ENCODE measurements around the gene C12orf75.
"Not testable (repeated sequence)": the region's sequence is repeated elsewhere in the genome, so short reads cannot be mapped to it uniquely, and the experiment has no call there.

C12orf75 gene

DNA sequence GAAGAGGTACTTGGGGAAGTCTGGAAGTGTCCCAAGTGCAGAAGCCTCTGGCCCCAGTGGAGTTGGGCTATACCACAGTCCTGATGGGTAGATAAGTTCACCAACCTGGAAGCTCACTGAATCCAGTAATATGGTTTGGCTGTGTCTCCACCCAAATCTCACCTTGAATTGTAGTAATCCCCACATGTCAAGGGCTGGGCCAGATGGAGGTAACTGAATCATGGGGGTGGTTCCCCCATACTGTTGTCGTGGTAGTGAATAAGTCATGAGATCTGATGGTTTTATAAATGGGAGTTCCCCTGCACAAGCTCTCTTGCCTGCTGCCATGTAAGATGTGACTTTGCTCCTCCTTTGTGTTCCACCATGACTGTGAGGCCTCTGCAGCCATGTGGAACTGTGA lies 11.1 kb downstream of the C12orf75 start:
- not testable (repeated sequence) for H3K4me3 ChIP-seq (ENCODE audit: low read length); H3K9ac ChIP-seq (ENCODE audit: low read length); H3K27me3 ChIP-seq (ENCODE audit: control insufficient read depth, insufficient read depth, low read length); H3K36me3 ChIP-seq (ENCODE audit: control insufficient read depth, low read depth, low read length); H3K9me3 ChIP-seq (ENCODE audit: control insufficient read depth, low read depth, low read length); H3K27ac ChIP-seq (ENCODE audit: low read length)
- peaks cover 11% of the 10 kb centered on the region for H3K4me1 ChIP-seq (ENCODE audit: control insufficient read depth, low read depth, low read length)

DNA sequence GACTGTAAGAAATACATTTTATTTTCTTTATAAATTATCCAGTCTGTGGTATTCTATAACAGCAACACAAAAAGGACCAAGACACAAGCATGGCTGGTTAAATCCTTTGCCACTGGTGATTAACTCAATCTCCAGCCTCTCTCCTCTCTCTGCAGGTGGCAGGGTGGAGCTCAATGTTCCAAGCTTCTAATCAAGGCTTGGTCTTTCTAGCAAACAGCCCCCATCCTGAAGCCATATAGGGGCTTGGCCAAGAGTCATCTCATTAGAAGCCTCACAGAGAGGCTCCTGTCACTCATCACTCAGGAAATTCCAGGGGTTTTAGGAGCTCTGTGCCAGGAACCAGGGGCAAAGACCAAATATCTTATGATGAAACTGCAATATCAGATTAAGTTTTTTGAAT lies 12.0 kb downstream of the C12orf75 start:
- H3K4me1 ChIP-seq (ENCODE audit: control insufficient read depth, low read depth, low read length) = peaks cover 11% of the 10 kb centered on the region
- no peak overlapping the region for H3K27ac ChIP-seq (ENCODE audit: low read length)
- H3K27me3 ChIP-seq (ENCODE audit: control insufficient read depth, insufficient read depth, low read length) = no peaks in the 10 kb centered on the region
- H3K4me3 ChIP-seq (ENCODE audit: low read length) = no peak overlapping the region
- H3K36me3 ChIP-seq (ENCODE audit: control insufficient read depth, low read depth, low read length) = no peaks in the 10 kb centered on the region
- H3K9ac ChIP-seq (ENCODE audit: low read length) = no peak overlapping the region
- H3K9me3 ChIP-seq (ENCODE audit: control insufficient read depth, low read depth, low read length) = peaks cover 4% of the 10 kb centered on the region

DNA sequence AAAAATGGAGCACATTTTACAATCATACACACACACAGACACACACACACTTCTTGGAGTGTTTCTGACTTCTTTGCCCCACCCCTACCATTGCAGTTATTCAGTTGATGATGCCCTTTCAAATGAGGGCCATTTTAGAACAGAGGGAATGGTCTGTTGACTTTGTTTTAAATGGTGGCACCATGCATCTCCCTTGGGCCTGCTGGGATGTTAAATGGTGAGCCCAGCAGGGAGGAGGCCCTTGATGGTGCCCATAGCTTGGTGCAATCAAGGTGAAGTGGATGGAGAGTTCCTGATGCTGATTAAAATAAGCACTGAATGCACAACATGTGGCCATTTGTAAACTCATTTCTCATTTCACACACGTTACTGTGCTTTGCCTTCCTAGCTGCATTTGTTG lies 13.3 kb downstream of the C12orf75 start:
- Histone ChIP-seq H3K4me3 (ENCODE audit: low read length) (no peak overlapping the region), H3K9me3 (ENCODE audit: control insufficient read depth, low read depth, low read length) (peaks cover 4% of the 10 kb centered on the region), H3K4me1 (ENCODE audit: control insufficient read depth, low read depth, low read length) (peaks cover 11% of the 10 kb centered on the region), H3K27me3 (ENCODE audit: control insufficient read depth, insufficient read depth, low read length) (no peaks in the 10 kb centered on the region), H3K36me3 (ENCODE audit: control insufficient read depth, low read depth, low read length) (no peaks in the 10 kb centered on the region), H3K27ac (ENCODE audit: low read length) (no peak overlapping the region), H3K9ac (ENCODE audit: low read length) (no peak overlapping the region)

DNA sequence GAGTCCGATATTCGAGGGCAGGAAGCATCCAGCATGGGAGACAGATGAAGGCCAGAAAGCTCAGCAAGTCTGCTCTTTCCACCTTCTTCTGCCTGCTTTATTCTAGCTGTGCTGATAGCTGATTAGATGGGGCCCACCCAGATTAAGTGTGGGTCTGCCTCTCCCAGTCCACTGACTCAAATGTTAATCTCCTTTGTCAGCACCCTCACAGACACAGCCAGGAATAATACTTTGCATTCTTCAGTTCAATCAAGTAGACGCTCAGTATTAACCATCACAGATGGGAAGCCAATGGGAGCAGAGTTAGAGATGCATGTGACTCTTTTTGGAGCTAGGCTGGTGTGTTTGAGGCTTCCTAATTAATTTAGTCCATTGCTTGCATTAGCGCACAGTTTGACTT lies 17.0 kb downstream of the C12orf75 start:
- no peak overlapping the region for H3K27ac ChIP-seq (ENCODE audit: low read length)
- H3K4me3 ChIP-seq (ENCODE audit: low read length) = no peak overlapping the region
- H3K9ac ChIP-seq (ENCODE audit: low read length) = no peak overlapping the region
- peaks cover 19% of the 10 kb centered on the region for H3K4me1 ChIP-seq (ENCODE audit: control insufficient read depth, low read depth, low read length)
- H3K27me3 ChIP-seq (ENCODE audit: control insufficient read depth, insufficient read depth, low read length) = no peaks in the 10 kb centered on the region
- no peaks in the 10 kb centered on the region for H3K36me3 ChIP-seq (ENCODE audit: control insufficient read depth, low read depth, low read length)
- no peaks in the 10 kb centered on the region for H3K9me3 ChIP-seq (ENCODE audit: control insufficient read depth, low read depth, low read length)

DNA sequence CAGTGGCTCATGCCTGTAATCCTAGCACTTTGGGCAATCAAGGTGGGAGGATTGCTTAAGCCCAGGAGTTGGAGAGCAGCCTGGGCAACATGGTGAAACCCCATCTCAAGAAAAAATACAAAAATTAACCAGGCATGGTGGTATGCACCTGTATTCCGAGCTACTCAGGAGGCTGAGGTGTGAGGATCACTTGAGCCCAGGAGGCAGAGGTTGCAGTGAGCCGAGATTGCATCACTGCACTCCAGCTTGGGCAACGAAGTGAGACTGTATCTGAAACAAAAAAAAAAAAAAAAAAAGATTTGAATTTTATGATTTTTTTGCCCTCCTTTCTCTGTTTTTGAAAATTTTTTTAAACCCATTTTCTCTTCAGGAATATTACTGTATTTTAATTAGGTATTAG lies 17.7 kb downstream of the C12orf75 start:
- Histone ChIP-seq H3K9me3 (ENCODE audit: control insufficient read depth, low read depth, low read length) (no peaks in the 10 kb centered on the region), H3K4me1 (ENCODE audit: control insufficient read depth, low read depth, low read length) (peaks cover 24% of the 10 kb centered on the region), H3K27me3 (ENCODE audit: control insufficient read depth, insufficient read depth, low read length) (no peaks in the 10 kb centered on the region), H3K4me3 (ENCODE audit: low read length) (no peak overlapping the region), H3K27ac (ENCODE audit: low read length) (no peak overlapping the region), H3K36me3 (ENCODE audit: control insufficient read depth, low read depth, low read length) (no peaks in the 10 kb centered on the region), H3K9ac (ENCODE audit: low read length) (no peak overlapping the region)

DNA sequence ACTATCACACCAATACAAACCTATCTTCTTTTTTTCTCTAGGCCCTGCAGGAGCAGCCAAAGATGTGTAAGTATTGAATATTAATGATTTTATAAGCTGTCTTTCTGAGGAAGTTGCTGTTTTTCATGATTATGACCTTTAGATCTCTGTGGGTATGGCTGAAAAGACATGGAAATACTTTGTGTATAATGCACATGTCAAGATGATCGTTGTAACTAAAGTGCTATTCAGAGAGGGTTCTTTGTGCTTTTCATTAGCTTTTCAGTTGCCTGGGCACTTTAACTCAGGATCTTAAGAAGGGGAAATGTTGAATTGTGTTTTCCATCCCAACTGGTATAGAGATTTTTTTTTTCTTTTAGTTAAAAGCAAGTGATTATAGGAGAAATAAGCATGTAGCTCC lies 18.1 kb downstream of the C12orf75 start:
- Histone ChIP-seq H3K27me3 (ENCODE audit: control insufficient read depth, insufficient read depth, low read length) (no peaks in the 10 kb centered on the region), H3K9me3 (ENCODE audit: control insufficient read depth, low read depth, low read length) (no peaks in the 10 kb centered on the region), H3K9ac (ENCODE audit: low read length) (no peak overlapping the region), H3K27ac (ENCODE audit: low read length) (no peak overlapping the region), H3K4me1 (ENCODE audit: control insufficient read depth, low read depth, low read length) (peaks cover 23% of the 10 kb centered on the region), H3K4me3 (ENCODE audit: low read length) (no peak overlapping the region), H3K36me3 (ENCODE audit: control insufficient read depth, low read depth, low read length) (no peaks in the 10 kb centered on the region)

DNA sequence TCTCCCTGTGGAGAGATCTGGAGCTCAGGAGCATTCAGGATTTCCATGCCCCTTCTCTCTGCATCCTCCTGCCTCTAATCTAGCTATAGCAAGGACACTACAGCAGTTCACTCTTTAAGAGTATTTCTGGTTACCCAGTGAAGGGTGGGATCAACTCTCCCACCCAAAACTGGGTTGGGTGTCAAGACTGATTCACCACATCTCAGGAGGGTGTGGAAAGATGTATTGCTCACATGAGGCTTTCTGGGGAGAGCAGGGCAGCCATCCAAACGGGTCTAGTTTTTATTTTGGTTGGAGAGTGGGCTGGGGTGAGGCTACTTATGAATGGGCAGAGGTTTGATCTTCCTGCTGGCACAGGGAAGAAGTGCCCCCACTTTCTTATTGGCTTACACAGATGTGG lies 18.6 kb downstream of the C12orf75 start:
- Histone ChIP-seq H3K36me3 (ENCODE audit: control insufficient read depth, low read depth, low read length) (no peaks in the 10 kb centered on the region), H3K27me3 (ENCODE audit: control insufficient read depth, insufficient read depth, low read length) (no peaks in the 10 kb centered on the region), H3K4me3 (ENCODE audit: low read length) (no peak overlapping the region), H3K4me1 (ENCODE audit: control insufficient read depth, low read depth, low read length) (peaks cover 17% of the 10 kb centered on the region), H3K9me3 (ENCODE audit: control insufficient read depth, low read depth, low read length) (no peaks in the 10 kb centered on the region), H3K27ac (ENCODE audit: low read length) (no peak overlapping the region), H3K9ac (ENCODE audit: low read length) (no peak overlapping the region)

DNA sequence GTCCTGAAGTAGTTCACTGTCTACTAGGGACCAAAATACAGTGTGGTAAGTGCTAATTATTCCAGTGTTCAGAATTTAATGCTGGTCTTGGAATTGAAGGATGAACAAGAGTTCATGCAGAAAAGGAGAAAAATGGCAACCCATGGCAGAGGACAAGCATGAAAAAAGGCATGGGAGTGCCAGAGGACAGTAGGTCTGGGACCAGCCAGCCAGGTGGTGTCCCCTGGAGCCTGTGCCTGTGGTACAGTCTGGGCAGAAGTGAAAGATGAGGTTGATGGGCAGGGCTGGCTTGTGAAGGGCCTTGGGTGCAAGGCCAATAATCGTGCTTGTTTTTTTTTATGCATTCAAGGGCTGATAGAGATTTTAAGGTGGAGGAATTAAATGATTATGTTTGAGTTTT lies 21.0 kb downstream of the C12orf75 start:
- no peak overlapping the region for H3K9ac ChIP-seq (ENCODE audit: low read length)
- no peak overlapping the region for H3K4me3 ChIP-seq (ENCODE audit: low read length)
- H3K27me3 ChIP-seq (ENCODE audit: control insufficient read depth, insufficient read depth, low read length) = no peaks in the 10 kb centered on the region
- peaks cover 17% of the 10 kb centered on the region for H3K4me1 ChIP-seq (ENCODE audit: control insufficient read depth, low read depth, low read length)
- no peaks in the 10 kb centered on the region for H3K9me3 ChIP-seq (ENCODE audit: control insufficient read depth, low read depth, low read length)
- no peak overlapping the region for H3K27ac ChIP-seq (ENCODE audit: low read length)
- H3K36me3 ChIP-seq (ENCODE audit: control insufficient read depth, low read depth, low read length) = no peaks in the 10 kb centered on the region

DNA sequence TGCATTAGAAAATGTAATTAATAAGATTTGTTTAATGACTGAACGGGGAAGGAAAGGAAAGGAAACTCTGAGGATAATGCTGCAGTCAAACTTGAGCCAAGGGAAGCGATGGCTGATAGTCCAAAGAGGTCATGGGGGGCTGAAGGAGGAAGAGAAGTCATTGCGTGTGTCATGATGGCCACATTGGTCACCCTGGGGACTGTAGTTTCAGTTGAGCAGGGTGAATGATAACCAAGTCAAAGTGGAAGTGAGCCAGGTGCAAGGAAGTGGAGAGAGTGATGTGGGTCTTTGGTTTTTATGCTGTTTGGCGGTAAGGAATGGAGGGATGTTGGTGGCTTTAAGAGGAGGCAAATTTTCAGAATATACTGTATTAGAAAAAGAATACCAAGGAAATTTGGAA lies 21.6 kb downstream of the C12orf75 start:
- Histone ChIP-seq H3K4me1 (ENCODE audit: control insufficient read depth, low read depth, low read length) (peaks cover 17% of the 10 kb centered on the region), H3K4me3 (ENCODE audit: low read length) (no peak overlapping the region), H3K27me3 (ENCODE audit: control insufficient read depth, insufficient read depth, low read length) (no peaks in the 10 kb centered on the region), H3K27ac (ENCODE audit: low read length) (no peak overlapping the region), H3K36me3 (ENCODE audit: control insufficient read depth, low read depth, low read length) (no peaks in the 10 kb centered on the region), H3K9ac (ENCODE audit: low read length) (no peak overlapping the region), H3K9me3 (ENCODE audit: control insufficient read depth, low read depth, low read length) (no peaks in the 10 kb centered on the region)

DNA sequence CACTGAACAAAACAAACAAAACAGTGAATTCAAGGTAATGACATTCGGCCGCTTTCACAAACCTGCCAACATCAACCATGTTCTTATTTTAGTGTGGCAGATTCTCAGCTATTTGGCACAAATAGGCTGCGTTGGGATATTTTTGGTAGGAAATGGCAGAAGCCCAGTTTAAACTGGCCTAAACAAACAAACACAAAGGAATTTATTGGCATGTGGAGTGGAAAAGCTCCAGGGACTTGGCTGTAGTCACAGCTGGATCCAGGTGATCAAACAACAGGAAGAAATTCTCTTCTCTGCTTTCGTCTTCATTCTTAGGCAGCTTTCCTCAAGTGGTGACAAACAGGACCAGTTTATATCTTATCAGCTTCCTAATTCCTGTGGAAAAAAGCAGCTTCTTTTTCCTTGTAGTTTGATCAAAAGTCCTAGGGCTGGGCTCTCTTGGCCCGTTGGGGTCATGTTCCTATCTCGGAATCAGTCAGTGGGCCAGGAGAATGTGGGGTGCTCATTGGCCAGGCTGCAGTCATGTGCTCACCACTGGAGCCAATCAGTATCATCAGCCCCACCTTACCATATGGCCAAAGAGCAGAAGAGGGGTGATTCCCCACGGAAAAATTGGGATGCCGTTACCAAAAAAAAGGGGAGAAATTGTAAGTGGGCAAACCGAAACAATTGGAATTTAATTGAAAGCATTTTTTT lies 22.6 kb downstream of the C12orf75 start:
- Histone ChIP-seq H3K9ac (ENCODE audit: low read length) (no peak overlapping the region), H3K4me1 (ENCODE audit: control insufficient read depth, low read depth, low read length) (peaks cover 17% of the 10 kb centered on the region), H3K9me3 (ENCODE audit: control insufficient read depth, low read depth, low read length) (no peaks in the 10 kb centered on the region), H3K27ac (ENCODE audit: low read length) (no peak overlapping the region), H3K4me3 (ENCODE audit: low read length) (no peak overlapping the region), H3K27me3 (ENCODE audit: control insufficient read depth, insufficient read depth, low read length) (no peaks in the 10 kb centered on the region), H3K36me3 (ENCODE audit: control insufficient read depth, low read depth, low read length) (no peaks in the 10 kb centered on the region)

DNA sequence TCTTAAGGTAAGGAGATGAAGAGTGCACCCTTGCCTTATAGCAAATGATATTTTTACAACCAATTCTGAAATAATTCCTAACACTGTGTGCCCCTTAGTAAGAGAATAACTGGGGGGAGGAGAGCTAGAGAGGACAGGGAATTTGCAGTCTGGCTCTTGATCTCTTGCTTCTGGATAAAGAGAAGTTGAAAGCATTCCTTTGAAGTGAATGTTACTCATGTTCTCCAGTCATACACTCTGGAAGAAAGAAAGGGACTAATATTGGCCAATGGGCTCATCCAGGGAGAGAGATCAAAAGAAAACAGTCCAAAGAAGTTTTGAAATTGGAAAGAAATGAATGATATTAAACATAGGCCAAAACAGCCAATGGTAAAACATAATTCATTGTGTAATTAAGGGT lies 25.3 kb downstream of the C12orf75 start:
- Histone ChIP-seq H3K4me3 (ENCODE audit: low read length) (no peak overlapping the region), H3K27ac (ENCODE audit: low read length) (no peak overlapping the region), H3K27me3 (ENCODE audit: control insufficient read depth, insufficient read depth, low read length) (no peaks in the 10 kb centered on the region), H3K4me1 (ENCODE audit: control insufficient read depth, low read depth, low read length) (peaks cover 17% of the 10 kb centered on the region), H3K9me3 (ENCODE audit: control insufficient read depth, low read depth, low read length) (no peaks in the 10 kb centered on the region), H3K36me3 (ENCODE audit: control insufficient read depth, low read depth, low read length) (no peaks in the 10 kb centered on the region), H3K9ac (ENCODE audit: low read length) (no peak overlapping the region)

DNA sequence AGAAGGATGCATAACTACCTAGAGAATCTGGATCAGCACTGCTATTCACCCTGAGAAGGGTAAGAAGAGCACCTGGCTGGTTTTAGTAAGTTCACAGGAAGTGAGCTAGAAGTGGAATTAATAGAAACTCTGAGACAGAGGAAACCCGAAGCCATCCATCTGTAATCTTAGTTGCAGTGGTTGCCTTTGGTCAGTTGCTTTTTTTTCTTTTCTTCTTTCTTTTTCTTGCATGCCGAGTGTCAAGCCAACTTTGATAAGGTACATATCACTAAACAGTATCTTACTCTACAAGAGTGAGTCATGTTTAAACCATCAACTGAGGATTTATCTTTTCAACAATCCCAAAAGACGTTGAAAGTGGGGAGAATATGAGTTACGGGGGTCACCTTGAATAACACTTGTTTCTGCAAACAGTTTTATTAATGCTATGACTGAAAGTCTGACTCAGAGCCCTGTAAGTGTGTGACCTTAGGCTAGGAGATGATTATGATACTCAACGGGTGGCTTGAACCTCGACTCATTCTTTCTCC lies 26.7 kb downstream of the C12orf75 start:
- no peak overlapping the region for H3K27ac ChIP-seq (ENCODE audit: low read length)
- no peaks in the 10 kb centered on the region for H3K9me3 ChIP-seq (ENCODE audit: control insufficient read depth, low read depth, low read length)
- H3K4me1 ChIP-seq (ENCODE audit: control insufficient read depth, low read depth, low read length) = peaks cover 11% of the 10 kb centered on the region
- no peaks in the 10 kb centered on the region for H3K36me3 ChIP-seq (ENCODE audit: control insufficient read depth, low read depth, low read length)
- no peak overlapping the region for H3K4me3 ChIP-seq (ENCODE audit: low read length)
- H3K9ac ChIP-seq (ENCODE audit: low read length) = no peak overlapping the region
- H3K27me3 ChIP-seq (ENCODE audit: control insufficient read depth, insufficient read depth, low read length) = no peaks in the 10 kb centered on the region

Data from iPS-18a (cell line).